GM15510 (cell line): ENCODE data around the gene SLC12A7.

ENCODE experiments used
- POLR2A ChIP-seq: IDR thresholded peaks from 3 replicates; pipeline ENCODE4 v1.6.1; 2011; ENCODE audit warnings: borderline replicate concordance; ENCODE audit not compliant: insufficient read length; ENCODE audit errors: extremely low read depth

SLC12A7 gene

GRCh38 chr5:1054799-1055775 lies 56.8 kb downstream of the SLC12A7 start:
- TF ChIP-seq POLR2A, result no peak

GRCh38 chr5:1054018-1054798 lies 57.7 kb downstream of the SLC12A7 start:
- TF ChIP-seq POLR2A, result no peak

GRCh38 chr5:1053391-1054017 lies 58.4 kb downstream of the SLC12A7 start:
- no peak for TF ChIP-seq POLR2A

- no peak for TF ChIP-seq POLR2A
These were observed 59.0 kb downstream of the SLC12A7 start for GRCh38 chr5:1052641-1053390.

GRCh38 chr5:1052076-1052475 lies 59.8 kb downstream of the SLC12A7 start:
- no peak for TF ChIP-seq POLR2A

GRCh38 chr5:1051366-1051720 lies 60.5 kb downstream of the SLC12A7 start:
- no peak for TF ChIP-seq POLR2A

- no peak for TF ChIP-seq POLR2A
These were observed 61.2 kb downstream of the SLC12A7 start for GRCh38 chr5:1050423-1051365.

GRCh38 chr5:1048861-1049838 lies 62.7 kb downstream of the SLC12A7 start:
- no peak for TF ChIP-seq POLR2A

- no peak for TF ChIP-seq POLR2A
These were observed 63.6 kb downstream of the SLC12A7 start for GRCh38 chr5:1048162-1048721.

- no peak for TF ChIP-seq POLR2A
These were observed 64.4 kb downstream of the SLC12A7 start for GRCh38 chr5:1047332-1047965.

GRCh38 chr5:1045960-1046560 lies 65.8 kb downstream of the SLC12A7 start:
- no peak for TF ChIP-seq POLR2A

- no peak for TF ChIP-seq POLR2A
These were observed 67.7 kb downstream of the SLC12A7 start for GRCh38 chr5:1044117-1044516.

- TF ChIP-seq POLR2A, result no peak
These were observed 68.5 kb downstream of the SLC12A7 start for GRCh38 chr5:1043327-1043726.
